Measurements from ENCODE around the gene RALGAPA2.

Gene RALGAPA2

DNA sequence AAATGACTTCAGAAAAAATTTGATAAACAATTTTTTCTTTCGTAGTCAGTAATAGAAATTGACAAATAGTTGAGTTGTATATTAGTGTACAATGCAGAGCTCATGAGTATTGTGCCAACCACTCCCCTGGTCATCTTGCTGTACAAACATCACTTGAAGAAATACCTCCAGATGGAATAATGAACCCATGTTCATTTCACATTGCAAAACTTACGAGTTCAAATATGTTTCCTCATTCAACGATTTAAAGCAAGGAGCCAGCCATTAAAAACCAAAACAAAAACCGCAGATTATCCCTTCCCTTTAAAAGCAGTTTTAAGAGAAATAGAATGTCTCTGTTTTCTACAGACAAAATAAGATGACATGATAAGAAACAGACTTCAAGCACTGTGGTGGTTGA is 62.5 kb downstream of the RALGAPA2 start:
- Histone ChIP-seq H3K79me2 (ENCODE audit: insufficient read depth, low read length) (no peaks in the 10 kb centered on the region), H2AFZ (ENCODE audit: low read length) (no peak overlapping the region), H3K4me3 (ENCODE audit: low read length, poor library complexity, severe bottlenecking) (peak overlapping the region; percentile 8), H3K4me1 (ENCODE audit: insufficient read depth, low read length, poor library complexity, severe bottlenecking) (peaks cover 20% of the 10 kb centered on the region), H3K27me3 (ENCODE audit: insufficient read depth, low read length, poor library complexity, severe bottlenecking) (no peaks in the 10 kb centered on the region), H3K9me3 (ENCODE audit: insufficient read depth, low read depth, low read length) (peaks cover 5% of the 10 kb centered on the region; the same call in 1 of the 2 replicates), H3K4me2 (ENCODE audit: low read depth, low read length, poor library complexity, severe bottlenecking) (peak overlapping the region; percentile 43), H4K20me1 (ENCODE audit: insufficient read depth, low read length, poor library complexity, severe bottlenecking) (peaks cover 4% of the 10 kb centered on the region), H3K9me2 (replicated peaks; ENCODE audit: low read depth, low read length) (no peaks in the 10 kb centered on the region), H3K9ac (ENCODE audit: low read depth, low read length, poor library complexity, severe bottlenecking) (no peak overlapping the region), H3K36me3 (ENCODE audit: insufficient read depth, low read length) (no peaks in the 10 kb centered on the region), H3F3A (ENCODE audit: low read depth) (peaks cover 12% of the 10 kb centered on the region; the same call in 1 of the 2 replicates)
- peak; percentile 48; the same call in 1 of the 2 replicates for TF ChIP-seq EZH2phosphoT487 (IDR thresholded peaks at IDR 0.05; ENCODE audit: borderline replicate concordance)
- TF ChIP-seq, protein P1, sequence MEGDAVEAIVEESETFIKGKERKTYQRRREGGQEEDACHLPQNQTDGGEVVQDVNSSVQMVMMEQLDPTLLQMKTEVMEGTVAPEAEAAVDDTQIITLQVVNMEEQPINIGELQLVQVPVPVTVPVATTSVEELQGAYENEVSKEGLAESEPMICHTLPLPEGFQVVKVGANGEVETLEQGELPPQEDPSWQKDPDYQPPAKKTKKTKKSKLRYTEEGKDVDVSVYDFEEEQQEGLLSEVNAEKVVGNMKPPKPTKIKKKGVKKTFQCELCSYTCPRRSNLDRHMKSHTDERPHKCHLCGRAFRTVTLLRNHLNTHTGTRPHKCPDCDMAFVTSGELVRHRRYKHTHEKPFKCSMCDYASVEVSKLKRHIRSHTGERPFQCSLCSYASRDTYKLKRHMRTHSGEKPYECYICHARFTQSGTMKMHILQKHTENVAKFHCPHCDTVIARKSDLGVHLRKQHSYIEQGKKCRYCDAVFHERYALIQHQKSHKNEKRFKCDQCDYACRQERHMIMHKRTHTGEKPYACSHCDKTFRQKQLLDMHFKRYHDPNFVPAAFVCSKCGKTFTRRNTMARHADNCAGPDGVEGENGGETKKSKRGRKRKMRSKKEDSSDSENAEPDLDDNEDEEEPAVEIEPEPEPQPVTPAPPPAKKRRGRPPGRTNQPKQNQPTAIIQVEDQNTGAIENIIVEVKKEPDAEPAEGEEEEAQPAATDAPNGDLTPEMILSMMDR (conservative IDR thresholded peaks at IDR 0.05; ENCODE audit: low read length), result no peak

DNA sequence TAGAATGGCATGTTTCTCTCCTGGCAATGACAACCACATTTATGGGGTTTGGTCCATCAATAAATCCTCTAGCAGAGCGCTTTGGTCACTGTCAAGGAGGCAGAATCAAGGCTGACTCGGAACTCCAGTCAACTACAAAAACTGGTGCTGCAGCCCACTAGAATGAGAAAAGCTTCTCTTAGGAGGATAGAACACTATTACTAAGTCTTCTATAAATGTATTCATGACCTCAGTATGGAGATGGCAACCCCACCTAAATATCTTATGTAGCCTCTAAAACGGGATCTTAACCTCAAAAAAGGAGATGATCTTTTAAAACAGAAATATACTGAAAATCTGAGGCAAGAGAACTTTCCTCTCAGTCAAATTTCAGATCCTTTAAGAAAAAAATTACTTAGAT is 68.5 kb downstream of the RALGAPA2 start:
- no peak overlapping the region for H2AFZ ChIP-seq (ENCODE audit: low read length)
- H3K4me3 ChIP-seq (ENCODE audit: low read length, poor library complexity, severe bottlenecking), result no peak overlapping the region
- no peaks in the 10 kb centered on the region for H3F3A ChIP-seq (ENCODE audit: low read depth)
- H3K9me3 ChIP-seq (ENCODE audit: insufficient read depth, low read depth, low read length), result peaks cover 5% of the 10 kb centered on the region; the same call in 1 of the 2 replicates
- H4K20me1 ChIP-seq (ENCODE audit: insufficient read depth, low read length, poor library complexity, severe bottlenecking), result no peaks in the 10 kb centered on the region
- peaks cover 13% of the 10 kb centered on the region; the same call in 1 of the 2 replicates for H3K36me3 ChIP-seq (ENCODE audit: insufficient read depth, low read length)
- H3K79me2 ChIP-seq (ENCODE audit: insufficient read depth, low read length), result no peaks in the 10 kb centered on the region
- no peak overlapping the region for H3K4me2 ChIP-seq (ENCODE audit: low read depth, low read length, poor library complexity, severe bottlenecking)
- TF ChIP-seq EZH2phosphoT487 (IDR thresholded peaks at IDR 0.05; ENCODE audit: borderline replicate concordance), result no peak
- TF ChIP-seq, protein P1 (conservative IDR thresholded peaks at IDR 0.05; ENCODE audit: low read length), result no peak
- H3K9ac ChIP-seq (ENCODE audit: low read depth, low read length, poor library complexity, severe bottlenecking), result no peak overlapping the region
- peaks cover 7% of the 10 kb centered on the region for H3K4me1 ChIP-seq (ENCODE audit: insufficient read depth, low read length, poor library complexity, severe bottlenecking)
- no peaks in the 10 kb centered on the region for H3K27me3 ChIP-seq (ENCODE audit: insufficient read depth, low read length, poor library complexity, severe bottlenecking)
- H3K9me2 ChIP-seq (replicated peaks; ENCODE audit: low read depth, low read length), result no peaks in the 10 kb centered on the region

DNA sequence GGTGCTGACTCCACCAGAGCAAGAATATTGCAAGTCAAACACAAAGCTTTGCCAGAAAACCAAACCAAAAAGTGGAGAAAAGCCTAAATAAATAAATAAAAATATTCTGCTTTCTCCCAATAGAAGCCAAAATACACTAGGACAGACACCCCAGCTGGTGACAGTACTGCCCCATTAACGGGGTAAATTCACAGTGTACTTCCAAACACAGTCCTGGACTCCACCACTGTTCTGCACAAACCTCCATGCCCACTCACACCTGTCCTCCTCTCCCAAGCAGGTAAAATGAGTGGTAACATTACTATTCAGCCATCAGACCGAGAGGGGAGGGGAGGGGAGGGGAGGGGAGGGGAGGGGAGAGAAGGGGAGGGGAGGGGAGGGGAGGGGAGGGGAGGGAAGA is 70.7 kb downstream of the RALGAPA2 start:
- Histone ChIP-seq H3K9me3 (ENCODE audit: insufficient read depth, low read depth, low read length) (no peaks in the 10 kb centered on the region), H3K36me3 (ENCODE audit: insufficient read depth, low read length) (peaks cover 13% of the 10 kb centered on the region; the same call in 1 of the 2 replicates), H3K27me3 (ENCODE audit: insufficient read depth, low read length, poor library complexity, severe bottlenecking) (no peaks in the 10 kb centered on the region), H3K4me2 (ENCODE audit: low read depth, low read length, poor library complexity, severe bottlenecking) (no peak overlapping the region), H3K9me2 (replicated peaks; ENCODE audit: low read depth, low read length) (no peaks in the 10 kb centered on the region), H3K4me1 (ENCODE audit: insufficient read depth, low read length, poor library complexity, severe bottlenecking) (peaks cover 22% of the 10 kb centered on the region), H4K20me1 (ENCODE audit: insufficient read depth, low read length, poor library complexity, severe bottlenecking) (no peaks in the 10 kb centered on the region), H3K4me3 (ENCODE audit: low read length, poor library complexity, severe bottlenecking) (no peak overlapping the region), H2AFZ (ENCODE audit: low read length) (no peak overlapping the region), H3F3A (ENCODE audit: low read depth) (no peaks in the 10 kb centered on the region), H3K9ac (ENCODE audit: low read depth, low read length, poor library complexity, severe bottlenecking) (no peak overlapping the region), H3K79me2 (ENCODE audit: insufficient read depth, low read length) (no peaks in the 10 kb centered on the region)
- TF ChIP-seq, protein P1 (conservative IDR thresholded peaks at IDR 0.05; ENCODE audit: low read length), result no peak
- TF ChIP-seq EZH2phosphoT487 (IDR thresholded peaks at IDR 0.05; ENCODE audit: borderline replicate concordance), result no peak
